Heart left ventricle (tissue), 13 donors: ENCODE measurements around the gene PRKRIP1.

Experiments
- POLR2A ChIP-seq, 2 donors: fragments of 450-650 bp; IDR thresholded peaks; one replicate each; pipeline ENCODE4 v1.6.1; 2017; ENCODE audit warnings: antibody characterized with exemption in 2 of 2, mild to moderate bottlenecking in 2 of 2, moderate library complexity in 2 of 2
- TF ChIP-seq, protein P1 (sequence below), 12 donors: fragments of 200-600 bp; sonication (generic) in 4 of 12; IDR thresholded peaks; one replicate each; pipeline versions ENCODE4 v1.5.0 to v1.8.0; 2018 to 2022; ENCODE audit warnings: antibody characterized with exemption in 12 of 12, mild to moderate bottlenecking in 5 of 12
- donor health status: ischemic (EF 13 %, LVEDD 7.1; RV severe dilation, severe dysfunction).
- donor health status: DM: no; HTN: yes; CAD: no.
- donor health status: DM: no; HTN: no; CAD: no.
- donor health status: ischemic (EF 25% LVEDD 6.9; RV normal size, moderate dysfunction).
- donor health status: ischemic (EF 25% LVEDD 5.7; RV mildly dilated, moderate dysfunction).
- donor health status: ischemic (EF 35%, LVEDD 5.7; RV mildly dilated, moderate dysfunction).
- donor health status: nonischemic (EF 11% LVEDD 7.7; RV severe dilation, severe dysfunction).
- donor health status: DM: yes; HTN: yes; CAD: no.
- donor health status: PGD.
- donor health status: ischemic (EF 29% LVEDD 5.4; RV normal size, mild dysfunction).
- donor health status: nonischemic (EF 23%, LVEDD 6.1; RV moderate dilation, normal function).

- TF ChIP-seq, protein P1, sequence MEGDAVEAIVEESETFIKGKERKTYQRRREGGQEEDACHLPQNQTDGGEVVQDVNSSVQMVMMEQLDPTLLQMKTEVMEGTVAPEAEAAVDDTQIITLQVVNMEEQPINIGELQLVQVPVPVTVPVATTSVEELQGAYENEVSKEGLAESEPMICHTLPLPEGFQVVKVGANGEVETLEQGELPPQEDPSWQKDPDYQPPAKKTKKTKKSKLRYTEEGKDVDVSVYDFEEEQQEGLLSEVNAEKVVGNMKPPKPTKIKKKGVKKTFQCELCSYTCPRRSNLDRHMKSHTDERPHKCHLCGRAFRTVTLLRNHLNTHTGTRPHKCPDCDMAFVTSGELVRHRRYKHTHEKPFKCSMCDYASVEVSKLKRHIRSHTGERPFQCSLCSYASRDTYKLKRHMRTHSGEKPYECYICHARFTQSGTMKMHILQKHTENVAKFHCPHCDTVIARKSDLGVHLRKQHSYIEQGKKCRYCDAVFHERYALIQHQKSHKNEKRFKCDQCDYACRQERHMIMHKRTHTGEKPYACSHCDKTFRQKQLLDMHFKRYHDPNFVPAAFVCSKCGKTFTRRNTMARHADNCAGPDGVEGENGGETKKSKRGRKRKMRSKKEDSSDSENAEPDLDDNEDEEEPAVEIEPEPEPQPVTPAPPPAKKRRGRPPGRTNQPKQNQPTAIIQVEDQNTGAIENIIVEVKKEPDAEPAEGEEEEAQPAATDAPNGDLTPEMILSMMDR (IDR thresholded peaks at IDR 0.05): no peak
- TF ChIP-seq POLR2A (IDR thresholded peaks at IDR 0.05): no peak
These were observed 25.6 kb downstream of the PRKRIP1 start for GRCh38 chr7:102421706-102422240.
